ENCODE results near the gene PIP4P1.

The PIP4P1 gene

DNA sequence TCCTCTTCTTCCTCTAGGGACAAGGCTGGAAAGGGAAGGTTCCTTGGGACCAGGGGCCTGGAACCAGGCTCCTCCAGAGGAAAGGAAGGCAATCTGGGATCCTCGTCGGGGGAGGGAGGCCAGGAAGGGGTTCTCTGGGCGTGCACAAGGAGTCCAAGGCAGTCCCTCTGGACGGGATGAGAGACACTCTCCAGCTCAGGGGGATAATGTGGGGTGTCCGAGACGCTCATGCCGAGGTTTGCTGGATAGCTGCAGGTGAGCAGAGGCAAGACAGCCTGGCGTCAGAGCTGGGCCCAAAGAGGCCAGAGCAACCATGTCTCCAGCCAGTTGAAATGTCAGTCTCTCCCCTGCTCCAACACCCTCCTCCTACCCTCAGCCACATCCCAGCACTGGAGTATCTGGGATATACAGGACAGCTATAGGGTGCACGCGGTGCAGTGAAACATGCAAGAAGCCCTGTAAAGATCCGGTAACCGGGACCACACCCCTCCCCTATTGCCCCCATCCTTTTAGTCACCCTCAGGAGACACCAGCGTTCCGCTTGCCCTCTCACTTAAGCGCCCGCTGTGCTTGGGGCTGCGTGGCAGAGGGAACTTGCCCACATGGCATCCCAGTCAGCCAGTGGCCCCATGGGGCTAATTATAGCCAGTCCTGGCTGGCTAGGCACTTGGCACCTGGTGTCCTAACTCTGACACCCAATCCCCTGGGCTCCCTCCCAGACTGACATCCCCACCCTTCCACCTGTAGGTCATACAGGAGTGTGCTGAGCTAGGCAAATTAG is 25.5 kb downstream of the PIP4P1 start, which contains the start of gene KLHL33:
KLHL33 (minus strand) TSS at position 585 of the 781 bp plus-strand sequence; CDS start at position 230, 355 bp downstream.
- DNase-seq (ENCODE audit: low read depth) = no peak

DNA sequence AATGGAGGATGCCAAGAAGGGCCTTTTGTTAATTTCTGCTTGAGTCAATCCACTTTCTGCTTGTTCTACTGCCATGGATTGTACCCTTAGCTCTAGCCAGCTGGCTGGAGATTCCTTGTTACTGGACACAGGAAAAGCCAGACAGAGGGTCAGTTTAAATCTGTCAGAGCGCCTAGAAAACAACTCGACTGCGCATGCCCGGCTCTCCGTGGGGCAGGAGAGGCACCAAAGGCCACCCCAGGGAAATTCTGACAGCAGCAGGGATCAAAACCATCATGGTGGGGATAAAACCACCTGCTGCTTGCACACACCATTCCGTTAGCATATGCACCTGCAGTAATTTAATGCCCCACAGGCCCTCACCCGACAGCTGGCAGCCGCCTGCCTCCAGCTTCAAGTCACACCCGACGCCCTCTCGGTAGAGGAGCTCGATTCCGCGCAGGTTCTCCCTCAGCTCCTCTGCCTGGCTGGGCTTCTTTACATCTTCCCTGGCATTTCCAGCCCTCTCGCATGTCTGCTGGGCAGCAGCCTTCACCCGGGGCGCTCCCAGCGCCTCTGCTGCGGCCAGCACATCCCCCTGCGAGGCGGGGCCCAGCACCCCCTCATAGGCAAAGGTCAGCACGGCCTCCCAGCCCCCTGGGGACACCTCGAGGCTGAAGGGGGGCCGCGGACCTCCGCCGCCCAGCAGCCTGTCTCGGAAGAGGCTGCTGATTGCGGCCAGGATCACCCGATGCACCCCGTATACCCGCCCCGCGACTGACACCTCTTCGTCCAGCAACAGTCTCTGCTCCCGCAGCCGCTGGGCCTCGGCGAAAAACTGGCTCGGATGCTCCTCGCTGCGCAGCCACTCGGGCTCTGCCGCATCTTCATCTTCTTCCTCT is 26.3 kb downstream of the PIP4P1 start:
- no peak for DNase-seq (ENCODE audit: low read depth)

DNA sequence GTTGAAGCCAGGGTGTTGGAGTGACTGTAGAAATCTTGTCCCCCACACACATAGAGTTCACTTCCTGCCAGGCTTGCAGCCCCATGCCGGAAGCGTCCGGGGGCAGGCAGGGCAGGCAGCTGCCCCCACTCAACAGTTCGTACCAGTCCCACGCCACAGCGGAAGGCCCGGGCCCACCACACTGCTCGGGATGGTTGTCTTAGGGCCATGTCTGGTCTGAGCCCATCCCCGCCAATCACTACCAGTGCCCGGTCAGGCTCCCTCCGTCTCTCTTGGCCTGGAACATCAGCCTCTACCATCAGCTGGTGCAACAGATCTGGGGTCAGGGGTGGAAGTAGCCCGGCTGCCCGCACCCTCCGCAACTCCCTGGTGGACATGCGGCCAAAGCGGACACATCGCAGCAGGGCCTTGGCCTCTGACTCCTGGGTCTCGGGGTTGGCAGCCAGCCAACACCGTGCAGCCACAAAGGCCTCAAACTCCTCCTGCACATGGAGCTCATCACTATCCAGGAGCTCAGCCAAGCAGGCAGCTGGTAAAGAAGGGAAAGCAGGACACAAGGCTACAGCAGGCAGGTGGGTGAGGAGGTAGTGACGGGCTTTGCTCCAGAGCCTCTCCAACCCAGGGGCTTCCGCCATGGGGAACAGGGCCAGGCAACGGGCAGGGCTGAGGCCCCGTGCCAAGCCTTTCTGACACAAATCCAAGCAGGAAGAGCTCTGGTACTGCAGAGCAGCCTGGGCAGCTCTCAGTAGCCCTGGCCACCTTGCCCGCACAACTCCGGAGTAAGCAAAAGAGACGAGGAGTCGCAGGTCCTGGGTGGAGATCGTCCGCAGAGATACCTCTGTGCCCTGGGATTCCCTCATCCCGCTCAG is 31.2 kb downstream of the PIP4P1 start:
- DNase-seq (ENCODE audit: low read depth) = no peak

DNA sequence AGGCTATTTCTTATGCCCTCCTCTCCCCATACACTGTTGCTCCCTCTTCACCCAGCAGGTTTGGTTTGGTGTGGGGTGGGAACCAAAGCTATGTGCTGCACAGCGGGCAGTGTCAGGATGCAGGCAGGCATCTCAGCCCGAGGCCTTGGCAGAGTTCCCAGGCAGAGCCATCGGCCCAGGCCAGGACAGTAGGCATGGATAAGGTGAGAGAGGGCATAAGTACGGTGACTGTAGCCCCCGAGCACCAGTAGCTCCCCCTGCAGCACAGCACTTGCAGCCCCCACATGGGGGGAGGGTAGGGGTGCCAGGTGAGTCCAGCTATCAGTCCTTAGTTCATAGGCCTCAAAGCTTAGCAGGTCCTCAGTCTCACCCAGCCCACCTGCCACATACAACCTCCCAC is 32.4 kb downstream of the PIP4P1 start:
- no peak for DNase-seq (ENCODE audit: low read depth)

DNA sequence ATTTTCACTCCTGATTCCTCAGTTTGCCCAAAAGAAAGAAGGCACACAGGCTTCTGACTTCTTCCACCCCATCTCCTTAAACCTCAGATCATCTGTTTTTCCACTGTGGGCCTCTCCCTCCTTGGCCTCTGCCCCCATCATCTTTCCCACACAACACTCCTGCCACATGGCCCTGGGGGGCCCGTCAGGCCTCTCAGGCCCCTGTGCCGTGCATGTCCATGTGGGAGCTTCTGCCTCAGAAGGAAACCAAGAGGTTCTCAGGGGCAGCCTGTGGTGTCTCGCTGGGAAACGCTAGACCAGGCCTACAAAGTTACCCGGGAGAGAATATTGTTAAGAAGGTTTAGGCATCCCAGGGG is 33.2 kb downstream of the PIP4P1 start:
- no peak for DNase-seq (ENCODE audit: low read depth)

DNA sequence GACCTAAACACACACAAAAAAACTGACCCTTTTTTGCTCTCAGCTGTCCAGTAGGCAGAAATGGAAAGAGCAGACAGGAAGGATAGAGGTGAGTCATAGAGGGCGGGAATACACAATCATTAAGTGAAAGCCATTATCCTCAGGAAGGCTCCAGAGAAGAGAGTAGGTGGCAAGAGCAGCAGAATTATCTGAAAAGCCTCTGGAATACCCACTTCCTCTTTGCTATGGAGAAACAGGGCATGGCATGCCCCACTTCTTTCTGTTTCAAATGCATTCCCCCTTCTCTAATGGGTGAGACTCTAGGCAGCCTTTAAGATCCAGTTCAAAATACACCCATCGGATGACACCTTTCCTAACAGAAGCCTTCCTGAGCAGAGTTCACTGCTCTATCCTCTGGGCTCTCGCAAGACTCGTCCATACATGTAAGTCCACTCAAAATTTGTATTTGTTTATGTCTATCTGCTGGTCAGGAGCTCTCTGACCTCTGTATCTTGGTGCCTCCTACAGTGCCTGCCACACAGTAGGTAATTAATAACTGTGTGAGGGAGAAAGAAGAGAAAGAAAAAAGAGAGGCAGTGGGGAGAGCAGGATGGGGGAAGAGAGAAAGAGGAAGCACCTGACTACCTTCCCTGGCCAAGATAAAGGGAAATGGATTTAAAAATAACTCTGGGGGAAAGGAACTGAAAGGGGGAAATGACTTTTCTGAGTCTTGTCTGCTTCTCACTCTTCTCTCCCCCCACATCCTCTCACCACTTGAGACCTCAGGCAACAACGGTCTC is 33.8 kb downstream of the PIP4P1 start:
- DNase-seq (ENCODE audit: low read depth) = no peak

DNA sequence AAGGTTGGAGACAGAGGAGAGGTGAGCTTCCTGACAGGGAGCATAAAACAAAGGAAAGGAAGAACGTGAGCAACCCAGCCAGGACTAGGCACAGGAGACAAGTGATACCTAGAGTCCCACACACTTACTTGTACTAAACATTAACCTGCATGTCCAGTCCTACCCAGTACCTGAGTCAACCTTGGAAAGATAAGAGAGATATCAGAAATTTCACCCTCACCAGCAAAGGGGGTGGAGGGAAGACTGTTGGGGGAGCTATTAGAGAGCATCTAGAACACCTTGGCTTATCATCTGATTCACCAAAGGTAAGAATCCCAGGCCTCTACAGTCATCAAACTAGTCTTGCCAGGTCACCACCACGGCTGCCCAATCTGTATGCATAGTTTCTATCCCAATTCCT is 36.4 kb downstream of the PIP4P1 start:
- no peak for DNase-seq (ENCODE audit: low read depth)

DNA sequence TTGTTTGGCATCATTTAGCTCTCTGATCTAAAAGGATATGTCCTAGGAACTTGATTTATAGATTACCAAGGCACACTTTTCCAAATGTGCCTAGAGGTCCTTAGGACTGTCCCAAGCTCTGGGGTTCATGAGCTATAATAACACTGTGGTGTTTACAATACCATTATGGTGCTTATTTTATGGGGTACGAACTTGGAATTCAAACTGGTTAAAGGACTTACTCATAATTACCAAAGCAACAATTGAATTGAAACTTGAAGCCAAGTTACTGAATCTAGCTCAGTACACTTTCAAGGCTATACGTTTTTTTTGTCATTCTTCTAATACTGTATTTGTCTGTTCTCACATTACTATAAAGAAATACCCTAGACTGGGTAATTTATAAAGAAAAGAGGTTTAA is 38.3 kb downstream of the PIP4P1 start:
- DNase-seq (ENCODE audit: low read depth) = no peak

DNA sequence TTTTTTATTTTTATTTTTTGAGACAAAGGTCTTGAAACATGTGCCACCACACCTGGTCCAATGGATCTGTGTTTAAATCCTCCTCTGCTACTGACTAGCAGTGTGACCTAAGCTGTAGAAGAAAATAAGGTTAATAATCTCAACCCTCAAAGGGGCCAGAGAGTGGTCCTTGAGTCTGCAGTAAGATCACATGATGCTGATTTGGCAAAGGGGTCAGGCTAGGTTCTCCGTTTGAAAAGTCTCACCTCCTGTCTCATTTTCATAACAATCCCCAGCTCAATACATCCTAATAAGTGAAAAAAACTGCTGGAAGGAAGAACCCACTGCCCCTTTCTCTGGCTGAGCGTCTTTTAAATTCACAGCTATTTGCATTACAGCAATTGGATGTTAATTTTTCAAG is 40.0 kb downstream of the PIP4P1 start:
- no peak for DNase-seq (ENCODE audit: low read depth)

DNA sequence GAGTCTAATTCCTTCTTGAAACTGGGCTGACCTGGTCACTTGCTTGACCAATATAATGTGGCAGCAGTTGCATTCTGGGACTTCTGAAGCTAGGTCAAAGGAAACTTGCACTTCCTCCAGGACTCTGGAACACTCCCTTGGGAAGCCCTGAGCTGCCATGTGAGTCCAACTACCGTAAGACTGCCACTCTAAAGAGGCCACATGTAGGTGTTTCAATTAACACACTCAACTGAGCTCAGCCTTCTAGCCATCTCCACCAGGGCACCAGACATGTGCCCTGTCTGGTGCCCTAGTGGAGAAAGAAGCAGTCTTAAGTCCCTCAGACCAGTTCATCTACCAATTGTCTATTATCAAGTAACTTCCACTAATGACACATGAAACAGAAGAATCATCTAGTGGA is 41.8 kb downstream of the PIP4P1 start:
- no peak for DNase-seq (ENCODE audit: low read depth)

DNA sequence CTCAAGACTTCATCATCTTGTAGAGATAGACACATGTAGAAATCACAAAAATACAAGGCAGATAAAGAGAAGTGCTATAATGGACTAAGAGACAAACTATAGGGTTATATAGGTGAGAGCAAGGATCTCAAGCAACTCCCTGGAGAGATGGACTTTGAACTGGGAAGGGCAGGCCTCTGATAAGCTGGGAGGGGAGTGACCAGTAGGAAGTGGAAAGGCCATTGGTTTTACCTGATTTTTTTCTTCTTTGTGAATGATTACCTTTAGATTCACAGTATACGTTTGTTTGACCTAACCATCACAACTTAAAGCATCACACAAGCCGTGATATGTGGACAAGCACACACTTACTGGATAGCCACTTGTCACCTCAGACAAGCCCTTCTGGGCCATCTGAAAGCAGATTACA is 42.7 kb downstream of the PIP4P1 start:
- no peak for DNase-seq (ENCODE audit: low read depth)

DNA sequence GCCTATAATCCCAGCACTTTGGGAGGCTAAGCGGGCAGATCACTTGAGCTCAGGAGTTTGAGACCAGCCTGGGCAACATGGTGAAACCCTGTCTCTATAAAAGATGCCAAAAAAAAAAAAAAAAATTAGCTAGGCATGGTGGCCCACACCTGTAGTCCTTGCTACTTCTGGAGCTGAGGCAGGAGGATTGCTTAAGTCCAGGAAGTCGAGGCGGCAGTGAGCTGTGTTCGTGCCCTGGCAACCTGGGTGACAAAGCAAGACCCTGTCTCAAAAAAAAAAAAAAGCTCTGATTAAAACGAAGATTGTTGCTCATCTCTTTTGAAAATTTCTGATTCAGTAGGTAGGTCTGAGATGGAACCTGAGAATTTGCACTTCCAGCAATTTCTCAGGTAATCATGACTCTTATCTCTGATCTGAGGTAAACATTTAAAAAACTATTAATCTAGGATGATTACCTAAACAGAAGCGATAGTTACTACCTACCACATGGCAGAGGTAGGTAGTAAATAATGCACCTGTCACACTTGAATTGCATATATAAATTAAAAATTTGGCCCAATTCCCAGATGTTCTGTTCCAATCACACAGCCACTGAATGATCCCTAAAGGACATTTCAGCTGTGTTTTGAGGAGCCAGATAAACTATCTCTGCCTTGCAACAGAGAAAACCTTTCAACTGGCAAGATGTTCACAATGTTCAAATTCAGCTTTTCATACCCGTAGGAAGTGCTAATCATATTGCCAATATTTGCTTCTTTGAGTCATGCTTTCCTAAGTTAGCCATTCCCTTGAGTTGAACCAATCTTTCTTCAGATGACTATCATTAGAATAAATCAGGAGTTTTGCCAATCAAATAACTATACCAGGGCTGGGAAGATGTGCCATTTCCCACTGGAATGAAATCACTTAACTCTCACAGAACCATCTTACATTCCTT is 43.7 kb downstream of the PIP4P1 start:
- no peak for DNase-seq (ENCODE audit: low read depth)

DNA sequence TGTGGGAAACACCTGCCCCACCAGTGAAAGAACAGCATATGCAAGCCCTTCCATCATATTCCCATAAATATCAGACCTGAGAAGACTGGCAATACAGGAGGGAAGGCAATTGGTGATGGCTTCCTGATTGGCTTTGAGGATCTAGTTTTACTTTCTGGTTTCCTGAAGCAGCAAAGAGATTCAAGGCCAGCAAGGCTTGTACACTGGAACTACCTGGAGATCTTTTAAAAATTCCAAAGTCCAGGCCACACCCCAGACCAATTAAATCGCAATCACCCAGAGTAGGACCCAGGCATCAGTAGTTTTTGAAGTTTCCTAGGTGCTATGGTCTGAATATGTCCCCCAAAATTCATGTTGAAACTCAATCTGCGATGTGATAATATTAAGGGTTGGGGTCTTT is 45.0 kb downstream of the PIP4P1 start:
- no peak for DNase-seq (ENCODE audit: low read depth)

DNA sequence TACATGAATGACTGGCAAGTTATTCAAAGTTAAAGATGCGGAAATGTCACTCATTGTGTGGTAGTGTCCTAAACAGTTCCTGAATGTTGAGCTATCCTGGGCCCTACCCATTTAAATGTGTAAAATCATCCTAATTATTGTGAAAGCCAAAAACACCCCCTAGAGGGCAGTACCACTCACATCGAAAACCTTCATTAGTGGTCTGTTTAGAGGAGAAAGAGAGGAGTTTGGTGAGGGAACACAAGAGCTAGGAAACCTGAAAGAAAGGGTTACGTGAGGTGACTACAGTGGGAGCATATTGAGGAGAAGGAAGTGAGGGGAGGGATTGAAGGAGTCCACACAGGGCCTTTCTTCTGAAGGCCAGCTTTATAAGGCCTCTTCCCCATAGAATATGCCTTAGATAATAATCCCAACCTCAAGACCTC is 45.4 kb downstream of the PIP4P1 start:
- peak; percentile 22 for DNase-seq (ENCODE audit: low read depth)

DNA sequence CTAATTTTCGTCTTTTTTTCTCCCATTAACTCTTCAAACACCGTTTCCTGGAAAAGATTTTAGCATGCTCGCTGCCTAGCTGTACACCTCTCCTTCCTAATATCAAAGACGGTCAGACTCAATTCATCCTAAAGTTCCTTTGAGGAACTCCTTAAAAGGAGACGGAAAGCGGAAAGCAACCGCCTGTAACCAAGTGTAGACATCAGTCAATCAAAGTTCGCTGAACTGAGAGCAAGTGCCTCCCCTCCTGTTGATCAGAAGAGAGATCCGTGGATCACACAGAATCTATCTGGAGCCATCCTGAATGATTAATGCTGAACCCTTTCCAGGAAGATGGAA is 47.5 kb downstream of the PIP4P1 start:
- DNase-seq (ENCODE audit: low read depth) = no peak

DNA sequence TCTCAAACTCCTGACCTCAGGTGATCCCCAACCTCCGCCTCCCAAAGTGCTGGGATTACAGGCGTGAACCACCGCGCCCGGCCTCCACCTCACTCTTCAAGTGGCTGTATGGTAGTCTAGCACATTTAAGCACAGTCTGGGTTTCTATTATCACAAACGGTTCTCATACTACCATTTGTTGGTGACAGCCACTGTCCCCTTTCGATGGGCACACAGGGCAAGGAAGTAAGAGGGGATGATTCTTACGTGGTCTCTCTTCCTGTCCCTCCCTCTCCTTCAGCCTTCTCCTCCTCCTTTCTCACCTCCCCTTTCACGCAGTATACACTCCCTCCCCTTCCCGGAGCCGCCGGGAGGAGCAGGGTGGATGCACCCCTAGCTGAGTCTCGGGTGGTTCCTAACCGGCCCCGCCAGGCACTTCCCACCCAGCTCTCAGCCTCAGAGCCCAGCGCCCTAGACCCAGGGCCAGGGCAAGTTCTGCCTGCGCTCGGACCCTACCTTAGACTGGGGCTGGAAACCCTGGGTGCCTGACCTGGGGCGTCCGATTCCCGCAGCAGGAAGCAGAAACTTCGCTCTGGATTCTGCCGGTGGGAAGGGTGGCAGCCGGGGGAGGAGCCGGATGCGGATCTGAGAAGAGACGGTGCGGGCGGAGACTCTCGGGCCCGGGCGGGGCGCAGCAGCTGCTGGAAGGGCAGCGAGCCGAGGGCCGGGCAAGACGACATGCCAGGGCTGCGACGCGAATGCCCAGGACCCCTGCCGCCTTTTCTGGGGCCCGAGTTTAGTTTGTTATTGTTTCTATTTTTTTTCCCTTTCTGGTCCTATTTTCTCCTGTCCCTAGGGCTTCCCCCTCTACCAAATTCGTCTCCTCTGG is 48.1 kb downstream of the PIP4P1 start, which contains the start of gene TEP1:
TEP1 (minus strand) TSS at position 626 of the 868 bp plus-strand sequence. CDS start 5,062 bp downstream, outside the sequence.
- peak; percentile 43 for DNase-seq (ENCODE audit: low read depth)

DNA sequence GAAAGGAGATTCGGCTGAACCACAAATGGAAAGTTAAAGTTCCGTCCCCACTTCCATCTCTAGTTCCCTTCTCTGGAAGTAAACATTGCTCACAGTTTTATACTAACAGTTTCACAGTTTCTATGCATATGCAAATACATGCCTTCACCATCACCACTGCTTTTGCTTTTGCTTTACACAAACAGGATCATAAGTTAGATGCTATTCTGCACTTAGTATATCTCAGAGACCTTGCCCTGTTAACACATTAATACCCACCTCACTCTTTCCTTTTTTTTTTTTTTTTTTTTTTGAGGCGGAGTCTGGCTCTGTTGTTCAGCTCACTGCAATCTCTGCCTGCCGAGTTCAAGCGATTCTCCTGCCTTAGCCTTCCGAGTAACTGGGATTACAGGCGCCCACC is 48.8 kb downstream of the PIP4P1 start:
- DNase-seq (ENCODE audit: low read depth) = no peak

DNA sequence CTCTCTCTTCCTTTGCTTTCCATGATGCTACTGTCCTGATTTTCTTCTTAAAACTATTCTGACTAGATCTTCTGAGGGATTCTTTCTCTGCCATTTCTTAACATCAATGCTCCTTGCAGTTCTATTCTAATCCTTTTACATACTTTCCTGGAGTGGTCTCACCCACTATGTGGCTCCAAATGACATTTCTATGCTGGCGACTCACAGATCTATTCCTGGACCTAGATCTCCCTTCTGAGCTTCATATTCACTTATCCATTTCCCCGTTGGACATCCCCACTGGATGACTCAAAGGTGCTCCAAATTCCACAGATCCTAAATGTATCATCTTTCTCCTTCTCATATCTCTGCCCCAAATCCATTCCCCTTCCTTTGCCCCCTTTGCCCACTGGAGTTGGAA is 52.0 kb downstream of the PIP4P1 start:
- DNase-seq (ENCODE audit: low read depth) = no peak

Data from stimulated activated CD8-positive, alpha-beta memory T cell treated with anti-CD3 and anti-CD28 coated beads, Interleukin-15, amount 100 ng/mL, for 1 hour (primary cell).